GM12878 (cell line): Measurements from ENCODE around the gene TRABD2B. TPM values are rescaled to one million over a fixed set of nuclear protein-coding genes. Genes with fewer than 3 reads are reported as not detected.

ENCODE experiments used
- ATAC-seq: fragments of 200-7000 bp; cut with Tn5 transposase; 3 replicates; pipeline ENCODE4 v1.9.1; 2020; ENCODE audit warnings: mild to moderate bottlenecking, moderate library complexity
- BruUV-seq: library from RNA; stranded (reverse); fragments of 400-500 nt; replicated peaks from 2 replicates; lab custom pipeline; 2021; lab: Mats Ljungman, UMichigan
- CTCF ChIA-PET: fragments of 300-600 bp; sonication (Branson Sonifier 250); formaldehyde crosslinking; extraction: SDS; loops from one replicate; lab custom pipeline; 2021; ENCODE audit warnings: inconsistent platforms; lab: Yijun Ruan, JAX
- POLR2A ChIA-PET: fragments of 350-600 bp; formaldehyde crosslinking; extraction: SDS; loops from one replicate; lab custom pipeline; 2021; ENCODE audit warnings: inconsistent platforms; lab: Charles Lee
- RAD21 ChIA-PET: fragments of 300-600 bp; sonication (Branson Sonifier 250); formaldehyde crosslinking; loops from one replicate; lab custom pipeline; 2023; ENCODE audit warnings: antibody characterized with exemption; ENCODE audit not compliant: unreplicated experiment; lab: Charles Lee
- SMC1A ChIA-PET: fragments of 300-600 bp; sonication (Branson Sonifier 250); formaldehyde crosslinking; loops from one replicate; lab custom pipeline; 2023; ENCODE audit not compliant: unreplicated experiment, uncharacterized antibody; lab: Charles Lee
- DNase-seq: peaks from one replicate; pipeline ENCODE4 v3.0.0-alpha.2; 2011; ENCODE audit warnings: low read depth, low spot score
- FAIRE-seq: peaks from 3 replicates; lab custom pipeline; 2011; peaks lifted over from hg19 to GRCh38; lab: Jason Lieb, UNC
- H2AFZ ChIP-seq: 2 replicates; pipeline ENCODE4 v1.6.0; 2011; ENCODE audit warnings: low read depth, low read length, control low read depth; ENCODE audit not compliant: control insufficient read depth
- H3K27ac ChIP-seq: 2 replicates; pipeline ENCODE4 v1.5.1; 2011; ENCODE audit warnings: control low read depth; ENCODE audit not compliant: control insufficient read depth, insufficient read depth
- H3K27me3 ChIP-seq, 2 experiments: replicated peaks in 1 of 2; 2 replicates each; pipeline versions ENCODE4 v1.6.0 to v1.6.1; 2011; ENCODE audit warnings: low read length in 1 of 2; ENCODE audit not compliant: control insufficient read depth in 2 of 2, insufficient read depth in 2 of 2
- H3K36me3 ChIP-seq, 2 experiments: 2 replicates each; pipeline ENCODE4 v1.5.1; 2011; ENCODE audit warnings: low read length in 1 of 2; ENCODE audit not compliant: control insufficient read depth in 2 of 2, insufficient read depth in 2 of 2
- H3K4me1 ChIP-seq: 2 replicates; pipeline ENCODE4 v1.6.1; 2011; ENCODE audit warnings: mild to moderate bottlenecking, low read length, moderate library complexity, mixed read lengths; ENCODE audit not compliant: control insufficient read depth, insufficient read depth
- H3K4me2 ChIP-seq: 2 replicates; pipeline ENCODE4 v1.6.0; 2011; ENCODE audit warnings: control low read depth; ENCODE audit not compliant: control insufficient read depth, insufficient read depth
- H3K4me3 ChIP-seq: fragments of 200-600 bp; sonication (generic); 2 replicates; pipeline ENCODE4 v1.5.1; 2016
- H3K79me2 ChIP-seq: 2 replicates; pipeline ENCODE4 v1.6.0; 2011; ENCODE audit warnings: low read length; ENCODE audit not compliant: control insufficient read depth, insufficient read depth
- H3K9ac ChIP-seq: 2 replicates; pipeline ENCODE4 v1.8.0; 2011; ENCODE audit warnings: low read length, control low read depth, mixed read lengths; ENCODE audit not compliant: control insufficient read depth, insufficient read depth
- H3K9me3 ChIP-seq: replicated peaks from 3 replicates; pipeline ENCODE4 v1.5.1; 2011; ENCODE audit warnings: mild to moderate bottlenecking, low read length; ENCODE audit not compliant: control insufficient read depth, insufficient read depth
- H4K20me1 ChIP-seq: 2 replicates; pipeline ENCODE4 v1.6.0; 2011; ENCODE audit not compliant: control insufficient read depth, insufficient read depth
- ATF2 ChIP-seq: IDR thresholded peaks from 2 replicates; pipeline ENCODE4 v1.6.1; 2012; ENCODE audit warnings: low read length, inconsistent platforms
- BRCA1 ChIP-seq: IDR thresholded peaks from 2 replicates; pipeline ENCODE4 v1.6.1; 2011; ENCODE audit warnings: low read depth, low read length, improper control_type of control experiment
- CEBPB ChIP-seq, 2 experiments: fragments of 150-350 bp in 1 of 2; IDR thresholded peaks; 2 replicates each; pipeline ENCODE4 v1.6.1; 2012 to 2014; ENCODE audit warnings: low read depth in 2 of 2, low read length in 2 of 2, borderline replicate concordance in 1 of 2, inconsistent platforms in 1 of 2
- EED ChIP-seq: sonication (generic); IDR thresholded peaks from 2 replicates; pipeline ENCODE4 v1.6.1; 2016; ENCODE audit warnings: antibody characterized with exemption, low read depth
- EGR1 ChIP-seq, 2 experiments: IDR thresholded peaks; 1 replicate in 1 of 2; 2 replicates in 1 of 2; pipeline ENCODE4 v1.6.1; 2011 to 2012; ENCODE audit warnings: low read depth in 2 of 2, low read length in 2 of 2, borderline replicate concordance in 1 of 2, mild to moderate bottlenecking in 1 of 2, moderate library complexity in 1 of 2
- IKZF1 ChIP-seq: fragments of 450-650 bp; conservative IDR thresholded peaks from 2 replicates; pipeline ENCODE4 v1.6.1; 2017; ENCODE audit warnings: antibody characterized with exemption, mild to moderate bottlenecking
- JUND ChIP-seq: IDR thresholded peaks from 2 replicates; pipeline ENCODE4 v1.6.1; 2012; ENCODE audit warnings: low read depth, mild to moderate bottlenecking, low read length, improper control_type of control experiment, moderate library complexity
- NFIC ChIP-seq: IDR thresholded peaks from 2 replicates; pipeline ENCODE4 v1.6.1; 2012; ENCODE audit warnings: low read depth, mild to moderate bottlenecking, inconsistent platforms, low read length, moderate library complexity
- PAX8 ChIP-seq: fragments of 450-650 bp; IDR thresholded peaks from 2 replicates; pipeline ENCODE4 v1.6.1; 2017; ENCODE audit warnings: mild to moderate bottlenecking, moderate library complexity
- RB1 ChIP-seq: fragments of 450-650 bp; formaldehyde crosslinking; IDR thresholded peaks from 2 replicates; pipeline ENCODE4 v1.6.1; 2017; ENCODE audit warnings: mild to moderate bottlenecking, borderline replicate concordance
- SPI1 ChIP-seq: IDR thresholded peaks from 2 replicates; pipeline ENCODE4 v1.6.1; 2011; ENCODE audit warnings: low read depth, mild to moderate bottlenecking, low read length, moderate library complexity, borderline replicate concordance; ENCODE audit not compliant: insufficient read depth
- STAT3 ChIP-seq: IDR thresholded peaks from 2 replicates; pipeline ENCODE4 v1.6.1; 2011; ENCODE audit warnings: low read depth, low read length, improper control_type of control experiment
- ZBTB11 ChIP-seq: fragments of 450-650 bp; formaldehyde crosslinking; IDR thresholded peaks from 2 replicates; pipeline ENCODE4 v1.5.0; 2022; ENCODE audit warnings: mild to moderate bottlenecking, missing genetic modification characterization
- ZNF217 ChIP-seq: fragments of 450-650 bp; IDR thresholded peaks from 2 replicates; pipeline ENCODE4 v1.6.1; 2017; ENCODE audit warnings: antibody characterized with exemption, mild to moderate bottlenecking
- WGBS: methylation state at CpG from one replicate; pipeline ENCODE4 v1.1.6; 2016; ENCODE audit warnings: low lambda C conversion rate; ENCODE audit not compliant: insufficient replicate concordance, insufficient coverage; ENCODE audit errors: missing lambda C conversion rate; 5-methylcytosine and 5-hydroxymethylcytosine counted together
- in situ Hi-C: fragments of 300-500 bp; cut with MboI; formaldehyde crosslinking; loops from 9 replicates; pipeline ENCODE4 v1.14.3; 2018; ENCODE audit warnings: mixed read lengths
- intact Hi-C: fragments of 100-400 bp; cut with micrococcal nuclease; formaldehyde crosslinking; loops from one replicate; pipeline ENCODE4 v1.14.2; 2022; ENCODE audit not compliant: unreplicated experiment
- polyA plus RNA-seq, 11 experiments: library from polyadenylated mRNA; depleted of rRNA in 4 of 11; unstranded in 6 of 11; stranded (reverse) in 5 of 11; fragments of >200 nt; fragmentation: Nextera tagmentation in 4 of 11; fragmentation: Illumina TruSeq in 1 of 11; extraction: Ambion mirVana in 4 of 11; extraction: Trizol in 1 of 11; gene quantifications; 1 replicate in 1 of 11; 2 replicates in 10 of 11; pipeline versions ENCODE4 v1.2.1 to v1.2.3, GENCODE V29; 2011 to 2016; ENCODE audit warnings: inconsistent platforms in 2 of 11, missing spikeins in 2 of 11, low read depth in 1 of 11
- total RNA-seq, 4 experiments: library from RNA; depleted of rRNA in 3 of 4; stranded (reverse); fragments of >200 nt in 3 of 4; fragmentation: Illumina TruSeq in 1 of 4; extraction: Trizol in 1 of 4; gene quantifications; 2 replicates each; pipeline versions ENCODE4 v1.2.1 to v1.2.3, GENCODE V29; 2013 to 2021

The TRABD2B gene
- total and polyA plus RNA-seq, 10 of the 15 experiments (the other 5 are each of a cell fraction or from before 2014, with no cell fraction given) = not detected

DNA sequence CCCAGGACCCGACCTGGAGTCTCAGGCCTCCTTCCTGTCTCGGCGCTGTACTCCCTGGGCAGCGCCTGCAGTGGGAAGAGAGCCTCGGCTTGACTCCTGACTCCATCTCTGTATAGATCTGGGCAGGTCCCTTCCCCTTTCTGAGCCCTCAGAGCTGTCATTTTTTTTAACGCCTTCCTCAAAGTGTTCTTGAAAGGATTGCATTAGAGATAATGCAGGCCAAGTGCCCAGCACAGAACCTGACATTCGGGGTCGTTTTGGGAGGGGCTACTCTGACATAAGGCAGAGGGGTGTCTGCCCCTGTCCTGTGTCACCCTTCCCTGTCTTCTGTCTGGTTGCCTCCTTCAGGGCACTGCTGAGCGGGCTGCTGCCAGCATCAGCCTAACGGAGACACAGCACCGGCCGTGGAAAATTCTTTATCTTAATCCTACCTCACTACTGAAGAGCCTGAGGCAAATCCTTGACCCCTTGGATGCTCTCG is 271.6 kb downstream of the TRABD2B start:
- intact Hi-C loops = loop anchor here (5.0 kb wide), 1 partner anchor 288 kb away; the partner anchor contains the start of gene FOXD2

GRCh38 chr1:47725000-47725473 is 272.1 kb downstream of the TRABD2B start:
- no TSS peak for BruUV-seq
- in situ Hi-C loops (loop anchor here (5.0 kb wide), 1 partner anchor 533 kb away; the partner anchor contains the start of gene PDZK1IP1), intact Hi-C loops (loop anchor here (5.0 kb wide), 1 partner anchor 288 kb away; the partner anchor contains the start of gene FOXD2)
- ChIA-PET CTCF (interaction anchor here (1.7 to 4.7 kb wide), 3 partner anchors 43 to 336 kb away, joined by 4 to 33 read pairs (median 4); no protein-coding TSS in a partner anchor), RAD21 (no interaction called here), SMC1A (interaction anchor here (2.9 to 3.8 kb wide), 2 partner anchors 9 to 293 kb away, joined by 12 to 15 read pairs; no protein-coding TSS in a partner anchor), POLR2A (no interaction called here)
- no peak for DNase-seq
- Histone ChIP-seq H3K27ac (no peak overlapping the region), H4K20me1 (no peaks in the 10 kb centered on the region), H3K4me1 (no peaks in the 10 kb centered on the region), H3K4me3 (no peak overlapping the region), H3K36me3 (no peaks in the 10 kb centered on the region), H2AFZ (no peak overlapping the region), H3K9ac (no peak overlapping the region), H3K9me3 (no peaks in the 10 kb centered on the region), H3K79me2 (no peaks in the 10 kb centered on the region), H3K27me3 (peaks cover 5 to 6% of the 10 kb centered on the region in 2 experiments), H3K4me2 (no peak overlapping the region)
- ATAC-seq = peak; percentile 51
- 11% methylated on average over 27 of the region's 45 CpGs for WGBS
- FAIRE-seq = no peak
- TF ChIP-seq NFIC = no peak
- no peak for TF ChIP-seq BRCA1
- TF ChIP-seq ZNF217 = no peak
- no peak for TF ChIP-seq SPI1
- no peak for TF ChIP-seq ATF2
- no peak for TF ChIP-seq PAX8
- no peak for TF ChIP-seq ZBTB11 (CRISPR knock-in tag)

More for the DNA sequence above, 271.6 kb downstream of the TRABD2B start:
- Histone ChIP-seq H2AFZ (no peak overlapping the region), H3K27ac (no peak overlapping the region), H3K79me2 (no peaks in the 10 kb centered on the region), H3K4me2 (no peak overlapping the region), H3K9ac (no peak overlapping the region), H3K4me1 (no peaks in the 10 kb centered on the region), H3K4me3 (no peak overlapping the region), H3K36me3 (no peaks in the 10 kb centered on the region), H3K27me3 (peaks cover 5 to 6% of the 10 kb centered on the region in 2 experiments), H4K20me1 (no peaks in the 10 kb centered on the region), H3K9me3 (no peaks in the 10 kb centered on the region)
- in situ Hi-C loops = no loop called here
- TF ChIP-seq CEBPB (IDR thresholded peaks at IDR 0.05; ENCODE audit: borderline replicate concordance in 1 of 2, low read depth in 2 of 2, low read length in 2 of 2) (no peak), RB1 (no peak), JUND (no peak), EED (no peak), IKZF1 (no peak), STAT3 (no peak), EGR1 (IDR thresholded peaks at IDR 0.05; ENCODE audit: borderline replicate concordance in 1 of 2, low read depth in 2 of 2, low read length in 2 of 2) (no peak)
- ChIA-PET SMC1A (interaction anchor here (0.8 to 3.8 kb wide), 11 partner anchors 9 to 337 kb away, joined by 3 to 15 read pairs (median 5); no protein-coding TSS in a partner anchor), RAD21 (interaction anchor here (0.7 to 2.3 kb wide), 11 partner anchors 10 to 392 kb away, joined by 3 to 23 read pairs (median 5); partner anchors contain the start of genes CMPK1 and FOXD2), POLR2A (interaction anchor here (1.0 kb wide), 1 partner anchor 14 kb away, joined by 4 read pairs; no protein-coding TSS in a partner anchor), CTCF (interaction anchor here (0.7 to 4.7 kb wide), 32 partner anchors 8 to 550 kb away, joined by 3 to 33 read pairs (median 5); partner anchors contain the start of gene FOXD2)
- DNase-seq (no peak), FAIRE-seq (no peak), ATAC-seq (peak; percentile 25; the same call in 2 of the 3 replicates)
- under 1% methylated on average over 13 of the region's 13 CpGs for WGBS
- BruUV-seq = no TSS peak
